GM23248 (cell line): ENCODE results near the gene SWAP70.

ENCODE experiments used
- EZH2 ChIP-seq: fragments of 200-600 bp; sonication (generic); IDR thresholded peaks from 2 replicates; pipeline ENCODE4 v1.6.1; 2018; ENCODE audit warnings: antibody characterized with exemption, mild to moderate bottlenecking; ENCODE audit not compliant: insufficient read depth, poor library complexity, severe bottlenecking
- EZH2phosphoT487 ChIP-seq: fragments of 200-600 bp; sonication (generic); IDR thresholded peaks from 2 replicates; pipeline ENCODE4 v1.6.1; 2018; ENCODE audit warnings: antibody characterized with exemption, moderate library complexity, mild to moderate bottlenecking, low read depth; ENCODE audit not compliant: insufficient read depth

DNA sequence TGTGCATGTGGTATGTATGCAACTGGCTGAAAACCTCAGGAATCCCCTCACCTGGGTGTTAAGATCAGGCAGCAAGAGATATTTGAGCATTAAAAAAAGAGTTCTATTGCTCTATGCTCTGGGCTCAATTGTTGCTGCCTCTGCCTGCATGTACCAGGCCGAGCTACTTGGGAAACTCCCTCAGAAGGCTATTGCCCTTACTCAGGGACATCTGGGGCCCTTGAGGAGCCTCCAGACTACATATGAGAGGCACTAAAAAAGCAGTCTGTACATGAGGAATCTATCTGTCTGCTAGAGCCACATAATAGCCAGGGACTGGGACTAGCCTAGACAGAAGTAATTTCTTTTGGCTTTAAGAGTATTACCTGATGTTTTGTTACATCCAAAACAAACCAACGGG is 120.1 kb downstream of the SWAP70 start:
- no peak for TF ChIP-seq EZH2
- TF ChIP-seq EZH2phosphoT487, result no peak
